ENCODE data around the gene CDH12. TPM values are rescaled to one million over a fixed set of nuclear protein-coding genes. Genes with fewer than 3 reads are reported as not detected.

Gene CDH12
- total and polyA plus RNA-seq, 10 donors: 0.32 TPM; not detected in 9

DNA sequence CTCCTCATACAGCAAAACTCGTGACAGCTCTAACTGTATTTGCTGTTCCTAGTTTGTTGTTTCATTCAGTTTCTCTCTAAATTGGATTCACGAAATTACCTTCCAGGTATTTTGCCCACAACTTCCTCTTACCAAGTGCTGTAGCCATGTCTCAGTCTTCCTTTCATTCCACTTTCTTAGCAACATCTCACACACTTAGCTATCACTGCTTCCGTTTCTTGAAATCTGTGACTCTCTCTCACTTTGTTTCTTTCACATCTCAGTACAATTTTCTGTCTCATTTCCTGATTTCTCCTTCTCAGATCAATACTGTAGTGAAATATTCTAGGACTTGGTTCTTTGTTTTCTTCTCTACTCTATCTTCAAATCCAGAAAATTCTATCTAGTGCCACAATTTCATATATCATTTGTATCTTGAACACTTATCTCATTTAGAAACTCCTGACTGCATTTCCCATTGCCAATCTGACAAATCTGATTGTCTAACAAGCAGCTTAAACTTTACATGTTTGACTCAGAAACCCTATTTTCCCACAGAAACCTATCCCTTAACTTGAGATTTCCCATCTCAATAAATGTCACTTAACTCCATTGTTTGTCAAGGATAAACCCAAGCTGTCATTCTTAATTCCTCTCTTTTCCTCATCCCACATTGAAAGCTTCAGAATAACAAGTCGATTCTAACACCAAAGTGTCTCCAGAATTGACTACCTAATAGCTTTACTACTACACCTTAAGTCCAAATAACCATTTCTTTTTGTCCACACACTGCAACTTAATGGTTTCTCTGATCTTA is 303.1 kb downstream of the CDH12 start:
- Histone ChIP-seq H3K4me1 (no peaks in the 10 kb centered on the region), H3K9me3 (peaks cover 0 to 3% (median 0%) of the 10 kb centered on the region in 8 donors), H3K27me3 (replicated peaks in 1 of 7) (no peaks in the 10 kb centered on the region), H3K27ac (no peak overlapping the region), H3K36me3 (no peaks in the 10 kb centered on the region), H3K4me3 (no peak overlapping the region)
- no peak for DNase-seq
- no peak for TF ChIP-seq POLR2A (IDR thresholded peaks at IDR 0.05)
- TF ChIP-seq, protein P1, sequence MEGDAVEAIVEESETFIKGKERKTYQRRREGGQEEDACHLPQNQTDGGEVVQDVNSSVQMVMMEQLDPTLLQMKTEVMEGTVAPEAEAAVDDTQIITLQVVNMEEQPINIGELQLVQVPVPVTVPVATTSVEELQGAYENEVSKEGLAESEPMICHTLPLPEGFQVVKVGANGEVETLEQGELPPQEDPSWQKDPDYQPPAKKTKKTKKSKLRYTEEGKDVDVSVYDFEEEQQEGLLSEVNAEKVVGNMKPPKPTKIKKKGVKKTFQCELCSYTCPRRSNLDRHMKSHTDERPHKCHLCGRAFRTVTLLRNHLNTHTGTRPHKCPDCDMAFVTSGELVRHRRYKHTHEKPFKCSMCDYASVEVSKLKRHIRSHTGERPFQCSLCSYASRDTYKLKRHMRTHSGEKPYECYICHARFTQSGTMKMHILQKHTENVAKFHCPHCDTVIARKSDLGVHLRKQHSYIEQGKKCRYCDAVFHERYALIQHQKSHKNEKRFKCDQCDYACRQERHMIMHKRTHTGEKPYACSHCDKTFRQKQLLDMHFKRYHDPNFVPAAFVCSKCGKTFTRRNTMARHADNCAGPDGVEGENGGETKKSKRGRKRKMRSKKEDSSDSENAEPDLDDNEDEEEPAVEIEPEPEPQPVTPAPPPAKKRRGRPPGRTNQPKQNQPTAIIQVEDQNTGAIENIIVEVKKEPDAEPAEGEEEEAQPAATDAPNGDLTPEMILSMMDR (IDR thresholded peaks at IDR 0.05 in 8 of 11, conservative IDR thresholded peaks at IDR 0.05 in 3 of 11): no peak
- no peak for TF ChIP-seq POLR2AphosphoS5 (IDR thresholded peaks at IDR 0.05)
- intact Hi-C loops (cut with DNase I; ENCODE audit: low total_unique reads): no loop called here
- 59 to 72% (median 65%) methylated on average over 4 of the region's 4 CpGs for WGBS, 5 donors

DNA sequence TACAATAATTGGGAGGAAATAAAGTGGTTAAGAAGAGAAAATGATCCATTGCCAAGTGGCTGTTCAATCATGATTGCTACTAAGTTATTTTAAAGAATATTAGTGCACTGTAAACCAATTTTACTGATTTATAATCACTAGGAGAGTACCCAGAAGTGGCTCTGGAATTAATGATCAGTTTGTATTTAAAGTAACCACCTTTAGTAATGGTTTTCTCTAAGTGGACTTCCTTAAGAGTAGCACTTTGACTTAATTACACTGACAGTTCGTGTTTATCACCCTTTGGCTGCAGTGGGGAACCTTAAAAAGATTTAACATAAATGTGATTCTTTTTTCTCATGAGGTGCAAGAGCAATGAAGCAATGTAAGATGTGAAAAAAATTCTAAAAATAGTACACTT is 310.8 kb downstream of the CDH12 start:
- intact Hi-C loops (cut with DNase I; ENCODE audit: low total_unique reads): no loop called here
- DNase-seq: no peak
- Histone ChIP-seq H3K4me3 (no peak overlapping the region), H3K9me3 (peaks cover 0 to 6% (median 0%) of the 10 kb centered on the region in 8 donors), H3K36me3 (no peaks in the 10 kb centered on the region), H3K27ac (no peak overlapping the region), H3K27me3 (replicated peaks in 1 of 7) (no peaks in the 10 kb centered on the region), H3K4me1 (no peaks in the 10 kb centered on the region)
- 30 to 50% (median 41%) methylated on average over 1 of the region's 1 CpG for WGBS, 5 donors
- TF ChIP-seq POLR2AphosphoS5 (IDR thresholded peaks at IDR 0.05) (no peak), POLR2A (IDR thresholded peaks at IDR 0.05) (no peak)
- TF ChIP-seq, protein P1 (IDR thresholded peaks at IDR 0.05 in 8 of 11, conservative IDR thresholded peaks at IDR 0.05 in 3 of 11): no peak

DNA sequence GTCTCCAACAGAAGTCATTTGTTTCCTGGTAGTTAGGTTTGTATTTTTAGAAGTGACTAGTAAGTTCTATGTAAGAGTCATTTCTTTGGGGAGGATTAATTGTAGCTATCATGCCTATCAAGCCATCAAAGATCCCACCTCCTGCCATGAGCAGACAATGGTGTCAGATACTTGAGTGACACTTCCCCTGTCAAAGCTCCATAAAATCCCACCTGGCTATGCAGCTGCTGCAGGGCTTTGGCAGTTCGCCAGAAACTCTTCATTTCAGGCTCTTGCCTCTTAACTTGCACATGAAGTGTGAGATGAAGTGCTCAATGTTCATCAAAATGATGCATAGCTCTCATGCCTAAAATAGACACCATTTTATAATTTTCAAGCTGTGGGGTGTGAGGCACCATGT is 312.1 kb downstream of the CDH12 start:
- no peaks in the 10 kb centered on the region for H3K27me3 ChIP-seq (replicated peaks in 1 of 7)
- DNase-seq: no peak
- no peak overlapping the region for H3K27ac ChIP-seq
- TF ChIP-seq POLR2AphosphoS5 (IDR thresholded peaks at IDR 0.05) (no peak), POLR2A (IDR thresholded peaks at IDR 0.05) (no peak)
- TF ChIP-seq, protein P1 (IDR thresholded peaks at IDR 0.05 in 8 of 11, conservative IDR thresholded peaks at IDR 0.05 in 3 of 11): no peak
- no peaks in the 10 kb centered on the region for H3K4me1 ChIP-seq
- no peak overlapping the region for H3K4me3 ChIP-seq
- intact Hi-C loops (cut with DNase I; ENCODE audit: low total_unique reads): no loop called here
- H3K36me3 ChIP-seq: no peaks in the 10 kb centered on the region
- H3K9me3 ChIP-seq: peaks cover 0 to 6% (median 0%) of the 10 kb centered on the region in 8 donors
- WGBS, 5 donors: 0 to 63% (median 38%) methylated on average over 1 of the region's 1 CpG

DNA sequence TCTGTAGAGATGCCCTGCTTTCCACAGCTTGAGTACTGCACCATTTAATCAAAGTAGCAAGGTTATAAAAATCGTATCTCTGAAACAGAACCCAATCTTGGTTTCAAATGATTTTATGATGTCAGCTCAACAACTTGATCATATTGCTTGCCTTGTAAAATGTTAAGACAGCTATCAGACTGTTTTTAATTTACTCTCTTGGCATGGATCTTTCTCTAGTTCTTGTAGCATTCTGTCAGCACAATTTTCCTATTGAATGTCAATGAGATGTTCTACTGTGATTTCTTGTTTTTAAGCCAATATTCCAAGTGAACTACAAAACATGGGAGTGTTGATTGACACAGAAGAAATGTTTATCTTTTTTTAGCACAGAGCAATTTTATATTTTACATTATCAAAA is 313.4 kb downstream of the CDH12 start:
- DNase-seq: no peak
- H3K4me3 ChIP-seq: no peak overlapping the region
- H3K27ac ChIP-seq: no peak overlapping the region
- intact Hi-C loops (cut with DNase I; ENCODE audit: low total_unique reads): no loop called here
- H3K27me3 ChIP-seq (replicated peaks in 1 of 7): no peaks in the 10 kb centered on the region
- peaks cover 0 to 6% (median 0%) of the 10 kb centered on the region in 8 donors for H3K9me3 ChIP-seq
- WGBS, 5 donors: 73 to 87% (median 76%) methylated on average over 1 of the region's 1 CpG
- TF ChIP-seq, protein P1 (IDR thresholded peaks at IDR 0.05 in 8 of 11, conservative IDR thresholded peaks at IDR 0.05 in 3 of 11): no peak
- no peak for TF ChIP-seq POLR2A (IDR thresholded peaks at IDR 0.05)
- H3K36me3 ChIP-seq: no peaks in the 10 kb centered on the region
- no peaks in the 10 kb centered on the region for H3K4me1 ChIP-seq
